M059J (cell line): ENCODE measurements around the gene SULF2. TPM values are rescaled to one million over a fixed set of nuclear protein-coding genes. Genes with fewer than 3 reads are reported as not detected.

Experiments used
- DNase-seq: peaks from one replicate; pipeline ENCODE4 v3.0.0-alpha.2; 2012; ENCODE audit warnings: low read depth
- total RNA-seq: library from RNA; depleted of rRNA; stranded (reverse); fragments of >200 nt; shearing (Covaris generic); gene quantifications from 2 replicates; pipeline ENCODE4 v1.2.3, GENCODE V29; 2014

SULF2 gene
- total RNA-seq, 1 experiment from 2014 or later = 140 TPM

DNA sequence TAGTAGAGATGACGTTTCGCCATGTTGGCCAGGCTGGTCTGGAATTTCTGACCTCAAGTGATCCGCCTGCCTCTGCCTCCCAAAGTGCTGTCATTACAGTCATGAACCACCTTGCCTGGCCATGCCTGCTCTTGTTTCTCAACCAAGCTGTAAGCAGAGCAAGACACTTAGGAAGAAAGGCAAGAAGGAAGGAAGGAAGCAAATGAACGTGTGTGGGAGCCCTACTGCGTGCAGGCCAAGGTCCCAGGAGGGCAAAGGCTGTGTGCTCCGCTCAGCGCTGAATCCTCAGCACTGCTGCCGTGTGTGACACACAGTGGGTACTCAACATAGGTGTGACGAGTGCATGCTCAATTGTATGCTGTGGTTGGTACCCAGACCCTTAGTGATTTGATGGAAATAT, 47.4 kb downstream of the SULF2 start:
- DNase-seq = no peak

DNA sequence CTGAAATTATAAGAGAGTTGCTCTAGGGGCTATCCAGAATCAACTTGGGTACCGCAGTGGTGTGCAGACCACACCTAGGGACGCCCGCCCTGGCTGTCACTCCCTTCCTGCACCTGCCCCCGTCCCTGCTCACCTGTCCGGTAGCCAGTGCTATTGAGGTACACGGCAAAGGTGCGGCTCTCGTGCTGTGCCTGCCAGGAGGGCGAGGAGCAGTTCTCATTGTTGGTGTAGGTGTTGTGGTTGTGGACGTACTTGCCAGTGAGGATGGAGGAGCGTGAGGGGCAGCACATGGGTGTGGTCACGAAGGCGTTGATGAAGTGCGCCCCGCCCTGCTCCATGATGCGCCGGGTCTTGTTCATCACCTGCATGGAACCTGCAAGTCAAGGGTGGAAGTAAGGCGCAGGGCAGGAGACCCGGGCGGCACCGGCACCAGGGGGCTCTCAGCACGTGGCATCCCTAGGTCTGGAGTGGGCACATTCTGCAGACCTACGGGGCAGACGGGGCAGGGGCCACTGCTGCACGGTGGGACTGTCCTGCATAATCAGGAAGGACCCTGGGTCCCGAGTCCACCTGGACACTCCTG, 48.6 kb downstream of the SULF2 start:
- DNase-seq = no peak

GRCh38 chr20:47735412-47736400, 49.6 kb downstream of the SULF2 start:
- DNase-seq = no peak

- DNase-seq = no peak
These were observed 50.4 kb downstream of the SULF2 start for GRCh38 chr20:47734870-47735269.

- DNase-seq = no peak
These were observed 51.4 kb downstream of the SULF2 start for GRCh38 chr20:47733892-47734291.

GRCh38 chr20:47730744-47731143, 54.5 kb downstream of the SULF2 start:
- DNase-seq = no peak

- DNase-seq = no peak
These were observed 55.8 kb downstream of the SULF2 start for GRCh38 chr20:47729472-47729871.

- DNase-seq = no peak
These were observed 57.3 kb downstream of the SULF2 start for GRCh38 chr20:47727909-47728361.

GRCh38 chr20:47727170-47727880, 58.0 kb downstream of the SULF2 start:
- DNase-seq = no peak

DNA sequence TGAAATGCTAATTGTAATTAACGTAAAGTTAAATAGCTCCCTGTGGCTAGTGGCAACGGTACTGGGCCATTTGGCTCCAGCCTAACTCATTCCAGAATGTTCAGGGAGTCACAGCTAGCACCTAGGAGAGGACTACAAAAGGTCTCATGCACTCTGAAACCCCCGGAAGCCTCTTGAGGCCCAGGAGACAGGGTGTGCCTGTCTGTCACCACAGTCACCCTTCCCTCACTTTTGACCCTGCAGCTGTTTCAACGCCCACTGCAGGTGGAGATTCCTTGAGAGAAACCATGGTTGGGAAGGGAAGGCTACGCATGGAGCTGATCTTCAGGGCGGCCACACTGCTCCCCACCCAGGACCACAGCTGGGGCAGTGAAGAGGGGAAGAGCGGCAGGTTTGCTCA, 58.6 kb downstream of the SULF2 start:
- DNase-seq = no peak

- DNase-seq = peak; percentile 87
These were observed 59.9 kb downstream of the SULF2 start for GRCh38 chr20:47725248-47725973.

DNA sequence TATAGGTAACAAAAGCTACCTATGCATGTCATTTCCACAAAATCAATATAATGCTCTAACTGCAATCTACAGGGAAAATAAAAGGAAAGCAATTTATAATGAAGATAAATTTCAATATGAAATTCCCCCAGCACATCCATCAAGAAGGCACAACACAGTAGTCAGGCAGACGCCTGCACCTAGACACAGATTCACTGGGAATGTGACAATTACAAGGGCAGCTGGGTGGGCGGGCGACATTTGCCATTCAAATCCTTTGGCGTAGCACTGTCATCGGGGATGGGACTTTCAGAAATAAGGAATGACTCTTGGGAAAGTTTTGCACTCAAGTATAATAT, 60.4 kb downstream of the SULF2 start:
- no peak for DNase-seq

DNA sequence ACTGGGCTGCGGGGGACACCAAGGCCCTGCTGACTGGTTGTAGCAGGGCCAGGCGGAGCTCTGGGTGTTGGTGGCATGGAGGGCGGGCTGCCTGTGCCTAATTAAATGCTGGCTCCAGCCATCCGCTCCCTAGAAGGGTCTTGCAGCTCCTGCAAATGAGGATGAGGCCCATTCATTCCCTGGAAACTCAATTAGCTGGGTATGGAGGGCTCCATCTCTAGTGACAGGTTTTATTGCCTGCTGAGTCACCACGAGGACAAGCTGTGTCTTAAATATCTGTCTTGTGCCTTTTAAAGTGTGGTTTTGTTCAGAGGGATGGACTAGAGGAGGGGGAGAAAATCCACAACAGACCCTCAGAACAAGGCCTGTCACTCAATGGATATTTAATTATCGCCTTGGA, 60.9 kb downstream of the SULF2 start:
- DNase-seq = peak; percentile 44

GRCh38 chr20:47723322-47723721, 62.0 kb downstream of the SULF2 start:
- DNase-seq = no peak

DNA sequence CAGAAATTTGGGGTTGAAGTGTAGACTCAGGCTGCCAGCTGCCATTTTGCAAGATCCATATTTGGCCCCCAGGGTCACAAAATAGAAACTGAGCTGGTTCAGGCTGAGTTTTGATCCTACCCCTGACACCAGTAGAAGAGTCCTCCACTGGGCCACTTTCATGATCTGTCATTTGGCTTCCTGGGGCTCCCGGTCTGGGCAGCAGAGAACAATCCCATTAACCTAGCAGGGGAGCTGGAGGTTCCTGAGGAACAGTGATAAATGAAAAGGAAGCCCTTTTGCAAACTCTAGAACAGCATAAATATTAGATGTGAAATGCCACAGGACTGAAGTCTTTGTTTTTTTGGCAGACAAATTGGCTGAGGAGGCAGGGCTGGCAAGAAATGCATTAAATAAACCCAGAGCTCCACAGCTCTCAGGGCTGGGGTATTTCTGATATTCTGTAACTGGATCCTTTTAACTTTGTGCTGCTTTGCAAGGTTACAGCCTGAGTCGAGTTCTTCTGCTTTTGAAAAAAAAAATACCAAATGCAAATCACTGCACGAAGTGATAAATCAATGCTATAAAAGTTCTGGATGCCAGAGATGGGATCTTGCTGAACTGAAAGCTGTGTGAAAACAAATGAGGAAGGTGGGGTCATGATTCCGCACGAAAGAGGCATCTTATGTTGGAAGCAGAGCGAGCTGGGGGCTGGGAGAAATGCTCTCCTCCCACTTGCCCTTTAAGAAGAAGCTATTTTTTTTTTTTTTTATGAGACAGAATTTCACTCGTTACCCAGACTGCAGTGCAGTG, 64.4 kb downstream of the SULF2 start:
- DNase-seq = peak; percentile 38

DNA sequence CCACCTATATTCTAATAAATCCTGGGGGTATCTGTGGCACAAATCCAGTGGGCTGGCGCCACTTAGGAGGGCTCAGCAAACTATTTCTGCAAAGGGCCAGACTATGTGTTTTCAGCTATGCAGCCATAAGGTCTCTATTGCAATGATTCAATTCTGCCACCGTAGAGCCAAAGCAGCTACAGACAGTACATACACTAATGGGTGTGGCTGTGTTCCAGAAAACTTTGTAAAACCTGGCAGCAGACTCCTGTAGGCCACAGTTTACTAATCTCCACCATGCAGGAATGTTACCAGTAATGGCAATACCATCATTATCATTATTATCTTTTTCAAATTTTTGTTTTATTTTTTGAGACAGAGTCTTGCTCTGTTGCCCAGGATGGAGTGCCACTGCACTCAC, 65.7 kb downstream of the SULF2 start:
- DNase-seq = no peak

- no peak for DNase-seq
These were observed 66.1 kb downstream of the SULF2 start for GRCh38 chr20:47719211-47719610.

DNA sequence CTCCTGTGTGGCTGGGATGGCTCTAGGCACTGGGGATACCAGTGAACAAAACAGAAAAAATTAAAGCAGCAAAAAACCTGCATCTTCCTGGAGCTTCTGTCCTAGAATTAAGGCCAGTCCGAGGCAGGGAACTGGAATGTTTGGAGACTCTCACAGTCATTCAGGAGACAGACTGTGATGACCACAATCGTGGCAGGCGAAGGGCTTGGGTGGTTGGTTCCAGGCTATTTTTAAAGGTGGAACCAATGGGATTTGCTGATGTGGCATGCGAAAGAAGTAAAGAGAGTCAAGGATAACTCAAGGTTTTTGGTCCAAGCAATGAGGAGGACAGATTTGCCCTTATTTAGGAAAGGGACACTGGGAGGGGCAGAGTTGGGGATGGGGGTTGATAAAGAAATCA, 66.9 kb downstream of the SULF2 start:
- DNase-seq = no peak

GRCh38 chr20:47717421-47717820, 67.9 kb downstream of the SULF2 start:
- DNase-seq = no peak

DNA sequence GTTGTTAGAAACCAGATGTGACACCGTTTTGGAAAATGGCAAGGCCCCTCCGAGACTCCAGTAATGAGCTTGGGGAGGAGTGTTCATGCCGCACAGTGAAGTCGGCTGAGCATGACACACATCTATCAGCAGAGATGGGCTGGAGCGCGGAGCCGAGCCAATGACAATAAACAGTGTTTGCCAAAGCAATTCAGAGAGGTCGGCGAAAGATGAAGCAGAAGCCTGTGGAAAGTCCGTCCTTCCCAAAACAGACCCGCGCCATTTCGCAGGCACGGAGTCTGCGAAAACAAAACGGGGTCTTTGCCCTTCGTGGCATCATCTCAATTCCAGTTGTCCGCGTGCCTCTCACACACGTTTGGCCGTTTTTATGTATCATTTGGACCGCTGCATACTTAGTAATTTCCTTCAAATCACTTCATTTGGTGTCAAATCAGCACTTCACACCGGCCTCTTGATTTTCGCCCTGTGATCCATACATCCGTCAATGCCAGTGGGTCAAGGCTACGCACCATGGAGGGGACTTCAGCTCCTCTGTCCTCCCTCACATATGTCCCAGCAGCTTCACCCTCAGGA, 71.3 kb downstream of the SULF2 start:
- DNase-seq = no peak

DNA sequence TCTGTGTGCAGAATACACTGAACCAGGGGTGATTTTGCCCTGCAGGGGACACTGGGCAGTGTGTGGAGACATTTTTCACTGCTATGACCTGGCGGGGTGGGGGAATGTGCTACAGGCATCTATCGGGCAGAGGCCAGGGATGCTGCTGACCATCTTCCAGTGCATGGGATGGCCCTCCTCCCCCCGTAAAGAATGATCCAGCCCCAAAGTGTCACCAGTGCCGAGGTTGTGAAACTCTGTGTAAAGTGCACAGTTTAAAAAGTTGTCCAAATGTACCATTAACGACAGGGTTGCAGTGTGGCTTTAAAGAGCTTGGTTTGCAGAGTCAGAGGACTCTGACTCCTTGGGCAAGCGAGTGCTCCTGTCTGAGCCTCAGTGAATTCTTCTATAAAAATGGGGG, 72.1 kb downstream of the SULF2 start:
- no peak for DNase-seq
